Astrocyte (in vitro differentiated cells and primary cell): ENCODE data around the gene SPR. TPM values are rescaled to one million over a fixed set of nuclear protein-coding genes. Genes with fewer than 3 reads are reported as not detected.

Source experiments
- DNase-seq: peaks from one replicate; pipeline ENCODE4 v3.0.0-alpha.2; 2010; ENCODE audit warnings: low read depth
- FAIRE-seq: peaks from 2 replicates; lab custom pipeline; 2011; peaks lifted over from hg19 to GRCh38; lab: Jason Lieb, UNC
- H2AFZ ChIP-seq: 2 replicates; pipeline ENCODE4 v1.6.0; 2012; ENCODE audit warnings: low read depth, low read length, inconsistent platforms
- H3K27ac ChIP-seq: 2 replicates; pipeline ENCODE4 v1.5.1; 2011; ENCODE audit warnings: low read depth, low read length, inconsistent platforms
- H3K27me3 ChIP-seq: 2 replicates; pipeline ENCODE4 v1.6.0; 2011; ENCODE audit warnings: low read length, inconsistent platforms; ENCODE audit not compliant: insufficient read depth
- H3K36me3 ChIP-seq: 2 replicates; pipeline ENCODE4 v1.5.1; 2011; ENCODE audit warnings: low read length, inconsistent platforms; ENCODE audit not compliant: insufficient read depth
- H3K4me1 ChIP-seq: 2 replicates; pipeline ENCODE4 v1.5.1; 2011; ENCODE audit warnings: low read length, inconsistent platforms; ENCODE audit not compliant: insufficient read depth
- H3K4me2 ChIP-seq: 2 replicates; pipeline ENCODE4 v1.6.0; 2012; ENCODE audit warnings: low read length, inconsistent platforms
- H3K4me3 ChIP-seq: 2 replicates; pipeline ENCODE4 v1.5.1; 2011; ENCODE audit warnings: low read depth, mild to moderate bottlenecking, low read length, inconsistent platforms; ENCODE audit not compliant: insufficient read depth
- H3K79me2 ChIP-seq: 2 replicates; pipeline ENCODE4 v1.6.0; 2012; ENCODE audit warnings: mild to moderate bottlenecking, low read length, inconsistent platforms; ENCODE audit not compliant: insufficient read depth
- H3K9ac ChIP-seq: 2 replicates; pipeline ENCODE4 v1.6.0; 2012; ENCODE audit warnings: mild to moderate bottlenecking, low read length, inconsistent platforms
- H3K9me3 ChIP-seq: 2 replicates; pipeline ENCODE4 v1.5.1; 2012; ENCODE audit warnings: low read depth, mild to moderate bottlenecking, low read length, inconsistent platforms; ENCODE audit not compliant: insufficient read depth
- H4K20me1 ChIP-seq: 2 replicates; pipeline ENCODE4 v1.6.0; 2012; ENCODE audit warnings: low read length, inconsistent platforms; ENCODE audit not compliant: insufficient read depth
- H3K27ac Mint-ChIP-seq: one replicate; pipeline ENCODE4 v1.8.0; 2021; ENCODE audit warnings: mild to moderate bottlenecking, mixed read lengths; ENCODE audit not compliant: unreplicated experiment
- H3K27me3 Mint-ChIP-seq: one replicate; pipeline ENCODE4 v1.8.0; 2021; ENCODE audit warnings: low read depth, mixed read lengths; ENCODE audit not compliant: unreplicated experiment
- H3K36me3 Mint-ChIP-seq: one replicate; pipeline ENCODE4 v1.8.0; 2021; ENCODE audit warnings: low read depth, mixed read lengths; ENCODE audit not compliant: unreplicated experiment
- H3K4me1 Mint-ChIP-seq: one replicate; pipeline ENCODE4 v1.8.0; 2021; ENCODE audit warnings: low read depth, mixed read lengths; ENCODE audit not compliant: unreplicated experiment
- H3K4me3 Mint-ChIP-seq: one replicate; pipeline ENCODE4 v1.8.0; 2021; ENCODE audit warnings: mild to moderate bottlenecking, moderate library complexity, mixed read lengths; ENCODE audit not compliant: unreplicated experiment
- H3K9me3 Mint-ChIP-seq: one replicate; pipeline ENCODE4 v1.8.0; 2021; ENCODE audit warnings: mild to moderate bottlenecking, mixed read lengths; ENCODE audit not compliant: unreplicated experiment
- EZH2 ChIP-seq: IDR thresholded peaks from 2 replicates; pipeline ENCODE4 v1.6.1; 2012; ENCODE audit warnings: mild to moderate bottlenecking, low read length, inconsistent platforms; ENCODE audit not compliant: insufficient read depth
- total RNA-seq: library from RNA; stranded (reverse); gene quantifications from 2 replicates; pipeline ENCODE4 v1.2.1, GENCODE V29; 2021
- TF ChIP-seq, protein P1 (sequence below): IDR thresholded peaks from 2 replicates; pipeline ENCODE4 v1.5.1; 2011; ENCODE audit warnings: low read depth, mild to moderate bottlenecking, inconsistent platforms, low read length, moderate library complexity; ENCODE audit not compliant: insufficient read depth

Gene SPR
- total RNA-seq, 1 donor from 2014 or later = 23.6 TPM

GRCh38 chr2:72938455-72938854 is 51.2 kb downstream of the SPR start:
- Histone ChIP-seq H2AFZ (no peak overlapping the region), H3K36me3 (no peaks in the 10 kb centered on the region), H3K27me3 (no peaks in the 10 kb centered on the region), H3K4me2 (no peak overlapping the region), H3K4me1 (peaks cover 15% of the 10 kb centered on the region), H3K9me3 (no peaks in the 10 kb centered on the region), H4K20me1 (peaks cover 40% of the 10 kb centered on the region), H3K9ac (no peak overlapping the region), H3K4me3 (no peak overlapping the region), H3K27ac (no peak overlapping the region), H3K79me2 (no peaks in the 10 kb centered on the region)
- Mint-ChIP-seq H3K4me3 (no peak overlapping the region), H3K9me3 (peaks cover 5% of the 10 kb centered on the region), H3K27me3 (peaks cover 51% of the 10 kb centered on the region), H3K4me1 (peaks cover 11% of the 10 kb centered on the region), H3K36me3 (peaks cover 5% of the 10 kb centered on the region), H3K27ac (peak overlapping the region; percentile 54)
- FAIRE-seq (no peak), DNase-seq (no peak)
- TF ChIP-seq, protein P1, sequence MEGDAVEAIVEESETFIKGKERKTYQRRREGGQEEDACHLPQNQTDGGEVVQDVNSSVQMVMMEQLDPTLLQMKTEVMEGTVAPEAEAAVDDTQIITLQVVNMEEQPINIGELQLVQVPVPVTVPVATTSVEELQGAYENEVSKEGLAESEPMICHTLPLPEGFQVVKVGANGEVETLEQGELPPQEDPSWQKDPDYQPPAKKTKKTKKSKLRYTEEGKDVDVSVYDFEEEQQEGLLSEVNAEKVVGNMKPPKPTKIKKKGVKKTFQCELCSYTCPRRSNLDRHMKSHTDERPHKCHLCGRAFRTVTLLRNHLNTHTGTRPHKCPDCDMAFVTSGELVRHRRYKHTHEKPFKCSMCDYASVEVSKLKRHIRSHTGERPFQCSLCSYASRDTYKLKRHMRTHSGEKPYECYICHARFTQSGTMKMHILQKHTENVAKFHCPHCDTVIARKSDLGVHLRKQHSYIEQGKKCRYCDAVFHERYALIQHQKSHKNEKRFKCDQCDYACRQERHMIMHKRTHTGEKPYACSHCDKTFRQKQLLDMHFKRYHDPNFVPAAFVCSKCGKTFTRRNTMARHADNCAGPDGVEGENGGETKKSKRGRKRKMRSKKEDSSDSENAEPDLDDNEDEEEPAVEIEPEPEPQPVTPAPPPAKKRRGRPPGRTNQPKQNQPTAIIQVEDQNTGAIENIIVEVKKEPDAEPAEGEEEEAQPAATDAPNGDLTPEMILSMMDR = no peak
- no peak for TF ChIP-seq EZH2

DNA sequence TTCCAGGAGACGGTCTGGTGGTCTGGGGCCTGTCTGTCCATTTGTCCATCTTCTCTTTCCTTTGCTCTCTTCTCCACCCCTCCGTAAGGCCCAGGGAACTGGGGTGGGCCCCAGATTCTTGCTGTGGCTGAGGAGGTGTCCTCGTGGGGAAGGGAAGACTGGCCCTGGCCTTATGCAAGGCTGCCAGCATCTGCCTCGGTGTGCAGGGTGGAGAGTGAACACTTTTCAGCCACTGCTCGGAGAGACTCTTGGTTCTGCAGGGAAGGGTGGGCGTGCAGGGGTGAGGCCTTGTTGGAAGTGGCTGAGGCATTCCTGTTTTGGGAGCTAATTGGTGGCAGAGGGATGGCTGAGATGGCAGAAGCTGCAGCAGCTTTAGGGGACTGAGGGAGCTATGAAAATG is 53.2 kb downstream of the SPR start:
- FAIRE-seq = no peak

DNA sequence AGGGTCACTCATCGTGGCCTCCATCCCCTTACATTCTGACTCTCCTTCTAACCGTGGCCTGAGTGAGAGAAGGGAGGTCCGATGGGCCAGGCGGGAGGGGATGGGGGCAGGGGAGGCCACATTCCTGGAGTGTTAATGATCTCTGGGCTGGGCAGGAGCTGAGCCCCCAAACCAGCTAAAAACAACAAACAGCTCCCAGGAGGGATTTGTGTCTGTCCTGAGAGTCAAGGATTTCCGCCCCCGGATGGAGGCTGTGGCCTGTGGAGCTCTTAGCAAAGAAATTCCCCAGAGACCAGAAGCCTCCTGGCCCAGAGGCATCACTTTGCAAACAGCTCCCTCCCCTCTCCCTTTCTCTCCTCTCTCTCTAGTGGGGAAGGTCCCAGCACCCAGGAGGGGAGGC is 53.6 kb downstream of the SPR start:
- DNase-seq (peak; percentile 45), FAIRE-seq (peak; percentile 45)
- Mint-ChIP-seq H3K27ac (peak overlapping the region; percentile 76), H3K27me3 (peaks cover 32% of the 10 kb centered on the region), H3K4me1 (peaks cover 11% of the 10 kb centered on the region), H3K36me3 (peaks cover 11% of the 10 kb centered on the region), H3K4me3 (no peak overlapping the region), H3K9me3 (peaks cover 7% of the 10 kb centered on the region)
- H3K27me3 ChIP-seq = no peaks in the 10 kb centered on the region
- peaks cover 15% of the 10 kb centered on the region for H3K4me1 ChIP-seq
- no peak overlapping the region for H3K9ac ChIP-seq
- H3K9me3 ChIP-seq = no peaks in the 10 kb centered on the region
- peak overlapping the region; percentile 42 for H3K4me2 ChIP-seq
- no peak overlapping the region for H3K4me3 ChIP-seq
- H2AFZ ChIP-seq = no peak overlapping the region
- H4K20me1 ChIP-seq = peaks cover 31% of the 10 kb centered on the region
- no peak for TF ChIP-seq EZH2
- TF ChIP-seq, protein P1 = no peak
- no peak overlapping the region for H3K27ac ChIP-seq
- no peaks in the 10 kb centered on the region for H3K79me2 ChIP-seq
- no peaks in the 10 kb centered on the region for H3K36me3 ChIP-seq

More for the DNA sequence above, 53.2 kb downstream of the SPR start:
- H3K27ac ChIP-seq = no peak overlapping the region
- H3K4me2 ChIP-seq = peak overlapping the region; percentile 42
- peaks cover 15% of the 10 kb centered on the region for H3K4me1 ChIP-seq
- Mint-ChIP-seq H3K36me3 (peaks cover 9% of the 10 kb centered on the region), H3K27me3 (peaks cover 36% of the 10 kb centered on the region), H3K27ac (peak overlapping the region; percentile 76), H3K4me1 (peaks cover 11% of the 10 kb centered on the region), H3K4me3 (peak overlapping the region; percentile 21), H3K9me3 (peaks cover 7% of the 10 kb centered on the region)
- DNase-seq = no peak
- no peaks in the 10 kb centered on the region for H3K9me3 ChIP-seq
- H4K20me1 ChIP-seq = peaks cover 35% of the 10 kb centered on the region
- no peaks in the 10 kb centered on the region for H3K36me3 ChIP-seq
- H3K9ac ChIP-seq = no peak overlapping the region
- H3K4me3 ChIP-seq = no peak overlapping the region
- H3K79me2 ChIP-seq = no peaks in the 10 kb centered on the region
- H3K27me3 ChIP-seq = no peaks in the 10 kb centered on the region
- no peak overlapping the region for H2AFZ ChIP-seq
- TF ChIP-seq, protein P1 = no peak
